Peyer's patch (tissue), 4 donors: ENCODE data around the gene PNLIPRP2. TPM values are rescaled to one million over a fixed set of nuclear protein-coding genes. Genes with fewer than 3 reads are reported as not detected.

Experiments used
- DNase-seq, 3 donors: peaks; one replicate each; pipeline ENCODE4 v3.0.0-alpha.2; 2017 to 2019
- H3K27ac ChIP-seq, 4 donors: fragments of 200-600 bp; sonication (generic); one replicate each; pipeline ENCODE4 v1.5.1; 2016 to 2019
- H3K27me3 ChIP-seq, 2 donors: fragments of 200-600 bp; sonication (generic); one replicate each; pipeline ENCODE4 v1.5.1; 2019
- H3K36me3 ChIP-seq, 3 donors: fragments of 200-600 bp; sonication (generic); one replicate each; pipeline ENCODE4 v1.5.1; 2016 to 2019
- H3K4me1 ChIP-seq, 4 donors: fragments of 200-600 bp; sonication (generic); one replicate each; pipeline ENCODE4 v1.5.1; 2016 to 2019
- H3K4me3 ChIP-seq, 4 donors: fragments of 200-600 bp; sonication (generic); 1 replicate in 3 of 4; 2 replicates in 1 of 4; pipeline ENCODE4 v1.5.1; 2016 to 2019; ENCODE audit warnings: mild to moderate bottlenecking in 1 of 4
- H3K9me3 ChIP-seq, 4 donors: fragments of 200-600 bp; sonication (generic); one replicate each; pipeline ENCODE4 v1.5.1; 2016 to 2019; ENCODE audit warnings: mild to moderate bottlenecking in 1 of 4
- POLR2A ChIP-seq, 2 donors: fragments of 450-650 bp; IDR thresholded peaks; one replicate each; pipeline ENCODE4 v1.5.1; 2017; ENCODE audit warnings: antibody characterized with exemption in 2 of 2, mild to moderate bottlenecking in 2 of 2, moderate library complexity in 2 of 2
- total RNA-seq, 4 donors: library from RNA; depleted of rRNA; stranded (reverse); fragments of >200 nt; gene quantifications; one replicate each; pipeline ENCODE4 v1.1.0, GENCODE V29; 2016
- TF ChIP-seq, protein P1 (sequence below), 6 experiments: fragments of 450-650 bp in 4 of 6; fragments of 200-600 bp in 2 of 6; sonication (generic) in 1 of 6; IDR thresholded peaks; one replicate each; pipeline ENCODE4 v1.5.1; 2017 to 2019; ENCODE audit warnings: antibody characterized with exemption in 6 of 6, mild to moderate bottlenecking in 3 of 6, moderate library complexity in 1 of 6

PNLIPRP2 gene
- total RNA-seq, 4 donors from 2014 or later, result 9.9 to 161 (median 76.5) TPM

DNA sequence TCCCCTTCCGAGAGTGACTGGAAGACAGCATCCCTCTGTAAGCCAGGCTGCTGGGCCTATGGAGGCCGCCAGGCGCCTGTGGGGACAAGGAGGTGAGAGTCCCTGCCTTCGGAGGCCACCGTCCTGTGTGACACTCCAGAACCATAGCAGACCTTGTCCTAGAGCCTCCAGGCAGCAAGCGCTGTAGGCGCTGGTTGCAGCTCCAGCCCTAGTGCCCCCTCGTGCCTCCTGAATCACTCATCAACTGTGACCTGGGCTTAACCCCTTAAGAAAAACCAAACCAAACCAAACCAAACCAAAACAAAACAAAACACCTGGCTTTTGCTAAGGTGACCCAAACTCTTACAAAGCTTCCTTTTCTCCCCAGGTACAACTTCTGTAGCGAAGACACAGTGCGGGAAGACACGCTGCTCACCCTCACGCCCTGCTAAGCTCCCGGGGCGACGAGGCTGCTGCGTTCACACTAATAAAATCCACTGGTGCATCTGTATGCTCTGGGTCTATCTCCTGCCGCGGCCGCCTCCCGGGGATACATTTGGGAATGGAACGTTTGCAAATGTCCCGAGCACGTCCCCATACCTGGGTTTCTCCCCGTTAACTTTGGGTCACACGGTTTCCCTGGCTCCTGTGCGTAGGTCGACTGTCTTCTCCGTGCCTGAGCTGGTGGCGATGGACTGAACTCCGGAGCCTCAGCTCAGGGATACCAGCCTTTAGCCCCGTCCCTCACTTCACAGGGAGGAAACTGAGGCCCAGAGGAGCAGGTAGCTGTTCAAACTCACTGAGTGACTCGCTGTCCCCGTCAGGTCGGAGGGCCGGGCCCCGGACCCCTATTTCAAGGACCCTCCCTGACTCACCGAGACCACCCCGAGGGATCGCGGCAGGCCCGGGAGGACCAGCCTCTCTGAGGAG is 11.8 kb upstream of the PNLIPRP2 start:
- H3K27ac ChIP-seq, result peak overlapping the region in 3 of 4 donors; percentile 43 to 80 (median 60)
- no peak for TF ChIP-seq POLR2A (IDR thresholded peaks at IDR 0.05)
- TF ChIP-seq, protein P1, sequence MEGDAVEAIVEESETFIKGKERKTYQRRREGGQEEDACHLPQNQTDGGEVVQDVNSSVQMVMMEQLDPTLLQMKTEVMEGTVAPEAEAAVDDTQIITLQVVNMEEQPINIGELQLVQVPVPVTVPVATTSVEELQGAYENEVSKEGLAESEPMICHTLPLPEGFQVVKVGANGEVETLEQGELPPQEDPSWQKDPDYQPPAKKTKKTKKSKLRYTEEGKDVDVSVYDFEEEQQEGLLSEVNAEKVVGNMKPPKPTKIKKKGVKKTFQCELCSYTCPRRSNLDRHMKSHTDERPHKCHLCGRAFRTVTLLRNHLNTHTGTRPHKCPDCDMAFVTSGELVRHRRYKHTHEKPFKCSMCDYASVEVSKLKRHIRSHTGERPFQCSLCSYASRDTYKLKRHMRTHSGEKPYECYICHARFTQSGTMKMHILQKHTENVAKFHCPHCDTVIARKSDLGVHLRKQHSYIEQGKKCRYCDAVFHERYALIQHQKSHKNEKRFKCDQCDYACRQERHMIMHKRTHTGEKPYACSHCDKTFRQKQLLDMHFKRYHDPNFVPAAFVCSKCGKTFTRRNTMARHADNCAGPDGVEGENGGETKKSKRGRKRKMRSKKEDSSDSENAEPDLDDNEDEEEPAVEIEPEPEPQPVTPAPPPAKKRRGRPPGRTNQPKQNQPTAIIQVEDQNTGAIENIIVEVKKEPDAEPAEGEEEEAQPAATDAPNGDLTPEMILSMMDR (IDR thresholded peaks at IDR 0.05), result peak in 1 of 6 experiments; percentile 3
- H3K9me3 ChIP-seq, result no peaks in the 10 kb centered on the region
- peak in 1 of 3 donors; percentile 62 for DNase-seq
- H3K4me1 ChIP-seq, result peaks cover 0 to 7% (median 3%) of the 10 kb centered on the region in 4 donors
- H3K4me3 ChIP-seq, result peak overlapping the region in 3 of 4 donors; percentile 39 to 74 (median 55)
- no peaks in the 10 kb centered on the region for H3K36me3 ChIP-seq
- no peaks in the 10 kb centered on the region for H3K27me3 ChIP-seq

GRCh38 chr10:116610443-116611152 is 10.2 kb upstream of the PNLIPRP2 start:
- H3K4me3 ChIP-seq, result no peak overlapping the region
- H3K27ac ChIP-seq, result peak overlapping the region in 3 of 4 donors; percentile 32 to 80 (median 52)
- peaks cover 0 to 7% (median 3%) of the 10 kb centered on the region in 4 donors for H3K4me1 ChIP-seq
- no peak for TF ChIP-seq POLR2A (IDR thresholded peaks at IDR 0.05)
- TF ChIP-seq, protein P1 (IDR thresholded peaks at IDR 0.05), result no peak
- no peaks in the 10 kb centered on the region for H3K9me3 ChIP-seq
- no peaks in the 10 kb centered on the region for H3K27me3 ChIP-seq
- no peaks in the 10 kb centered on the region for H3K36me3 ChIP-seq
- no peak for DNase-seq

- Histone ChIP-seq H3K4me3 (no peak overlapping the region), H3K27ac (peak overlapping the region in 3 of 4 donors; percentile 32 to 80 (median 52)), H3K27me3 (no peaks in the 10 kb centered on the region), H3K4me1 (peaks cover 0 to 7% (median 3%) of the 10 kb centered on the region in 4 donors), H3K36me3 (no peaks in the 10 kb centered on the region), H3K9me3 (no peaks in the 10 kb centered on the region)
- no peak for TF ChIP-seq POLR2A (IDR thresholded peaks at IDR 0.05)
- peak in 2 of 3 donors; percentile 67 to 80 for DNase-seq
Measured at GRCh38 chr10:116611153-116611545, 9.6 kb upstream of the PNLIPRP2 start.

- no peak for TF ChIP-seq POLR2A (IDR thresholded peaks at IDR 0.05)
- TF ChIP-seq, protein P1 (IDR thresholded peaks at IDR 0.05), result no peak
- no peaks in the 10 kb centered on the region for H3K27me3 ChIP-seq
- H3K36me3 ChIP-seq, result no peaks in the 10 kb centered on the region
- no peak for DNase-seq
- peaks cover 0 to 7% (median 3%) of the 10 kb centered on the region in 4 donors for H3K4me1 ChIP-seq
- H3K27ac ChIP-seq, result no peak overlapping the region
- no peaks in the 10 kb centered on the region for H3K9me3 ChIP-seq
- H3K4me3 ChIP-seq, result no peak overlapping the region
Measured at GRCh38 chr10:116612107-116612769, 8.5 kb upstream of the PNLIPRP2 start.

GRCh38 chr10:116613471-116613870 is 7.3 kb upstream of the PNLIPRP2 start:
- H3K27ac ChIP-seq, result no peak overlapping the region
- no peaks in the 10 kb centered on the region for H3K27me3 ChIP-seq
- no peak for TF ChIP-seq POLR2A (IDR thresholded peaks at IDR 0.05)
- TF ChIP-seq, protein P1 (IDR thresholded peaks at IDR 0.05), result no peak
- no peak for DNase-seq
- H3K9me3 ChIP-seq, result no peaks in the 10 kb centered on the region
- no peaks in the 10 kb centered on the region for H3K36me3 ChIP-seq
- H3K4me1 ChIP-seq, result peaks cover 0 to 7% (median 3%) of the 10 kb centered on the region in 4 donors
- no peak overlapping the region for H3K4me3 ChIP-seq
